Choroid plexus epithelial cell (primary cell): ENCODE data around the gene FASTKD1.

Source experiments
- DNase-seq: peaks from one replicate; pipeline ENCODE4 v3.0.0-alpha.2; 2010; ENCODE audit warnings: low read depth
- H3K4me3 ChIP-seq: 2 replicates; pipeline ENCODE4 v1.5.1; 2011; ENCODE audit warnings: low read depth, mild to moderate bottlenecking, control low read depth, low read length, moderate library complexity
- CTCF ChIP-seq: conservative IDR thresholded peaks from 2 replicates; pipeline ENCODE4 v1.5.1; 2011; ENCODE audit warnings: low read depth, mild to moderate bottlenecking, control low read depth, inconsistent platforms, low read length, moderate library complexity

FASTKD1 gene

GRCh38 chr2:169513094-169513493 is 60.6 kb downstream of the FASTKD1 start:
- DNase-seq = no peak
- TF ChIP-seq CTCF = no peak
- no peak overlapping the region for H3K4me3 ChIP-seq

- no peak for TF ChIP-seq CTCF
- H3K4me3 ChIP-seq = no peak overlapping the region
- DNase-seq = peak; percentile 48
These were observed 61.1 kb downstream of the FASTKD1 start for GRCh38 chr2:169512525-169512924.

- TF ChIP-seq CTCF = no peak
- DNase-seq = no peak
- no peak overlapping the region for H3K4me3 ChIP-seq
These were observed 61.8 kb downstream of the FASTKD1 start for GRCh38 chr2:169511818-169512217.

GRCh38 chr2:169510496-169510895 is 63.2 kb downstream of the FASTKD1 start:
- no peak overlapping the region for H3K4me3 ChIP-seq
- no peak for TF ChIP-seq CTCF
- no peak for DNase-seq

- TF ChIP-seq CTCF = no peak
- no peak for DNase-seq
- no peak overlapping the region for H3K4me3 ChIP-seq
These were observed 63.7 kb downstream of the FASTKD1 start for GRCh38 chr2:169509955-169510354.

GRCh38 chr2:169509298-169509885 is 64.3 kb downstream of the FASTKD1 start, which contains the start of gene KLHL41:
Gene KLHL41 (plus strand): TSS chr2:169509702. CDS start chr2:169509779, 77 bp downstream.
- TF ChIP-seq CTCF = no peak
- H3K4me3 ChIP-seq = no peak within 1 kb of the TSS

GRCh38 chr2:169507698-169508097 is 66.0 kb downstream of the FASTKD1 start:
- DNase-seq = peak; percentile 84
- H3K4me3 ChIP-seq = no peak overlapping the region
- TF ChIP-seq CTCF = no peak

More at GRCh38 chr2:169509298-169509885, 64.3 kb downstream of the FASTKD1 start, which contains the start of gene KLHL41:
- DNase-seq = peak; percentile 73
